Fibroblast of the aortic adventitia (primary cell): ENCODE results near the gene RPS6KC1. TPM values are rescaled to one million over a fixed set of nuclear protein-coding genes. Genes with fewer than 3 reads are reported as not detected.

Experiments used
- DNase-seq: peaks from one replicate; pipeline ENCODE4 v3.0.0-alpha.2; 2010; ENCODE audit warnings: low read depth
- H3K4me3 ChIP-seq: 2 replicates; pipeline ENCODE4 v1.5.1; 2011; ENCODE audit warnings: low read depth, mild to moderate bottlenecking, control low read depth, low read length, moderate library complexity
- CTCF ChIP-seq: IDR thresholded peaks from 2 replicates; pipeline ENCODE4 v1.5.1; 2011; ENCODE audit warnings: mild to moderate bottlenecking, low read length, control low read depth, inconsistent platforms; ENCODE audit not compliant: insufficient read depth
- total RNA-seq: library from RNA; depleted of rRNA; stranded (reverse); fragments of >200 nt; gene quantifications from 2 replicates; pipeline ENCODE4 v1.2.3, GENCODE V29; 2012; ENCODE audit warnings: low replicate concordance

The RPS6KC1 gene
- total RNA-seq, 1 donor, result 29.7 TPM

GRCh38 chr1:213276236-213276635 is 225.2 kb downstream of the RPS6KC1 start:
- TF ChIP-seq CTCF, result no peak
- no peak for DNase-seq
- no peak overlapping the region for H3K4me3 ChIP-seq

- DNase-seq, result no peak
- no peak overlapping the region for H3K4me3 ChIP-seq
- no peak for TF ChIP-seq CTCF
Measured at GRCh38 chr1:213277036-213277435, 226.0 kb downstream of the RPS6KC1 start.

GRCh38 chr1:213279410-213279809 is 228.4 kb downstream of the RPS6KC1 start:
- no peak for DNase-seq
- H3K4me3 ChIP-seq, result no peak overlapping the region
- TF ChIP-seq CTCF, result no peak

GRCh38 chr1:213281640-213282301 is 230.7 kb downstream of the RPS6KC1 start:
- H3K4me3 ChIP-seq, result no peak overlapping the region
- TF ChIP-seq CTCF, result no peak
- no peak for DNase-seq

- DNase-seq, result peak; percentile 40
- no peak overlapping the region for H3K4me3 ChIP-seq
- no peak for TF ChIP-seq CTCF
Measured at GRCh38 chr1:213284626-213285025, 233.6 kb downstream of the RPS6KC1 start.

- DNase-seq, result no peak
- TF ChIP-seq CTCF, result peak; percentile 28
- H3K4me3 ChIP-seq, result no peak overlapping the region
Measured at GRCh38 chr1:213286235-213286634, 235.2 kb downstream of the RPS6KC1 start.

- no peak for DNase-seq
- no peak overlapping the region for H3K4me3 ChIP-seq
- TF ChIP-seq CTCF, result no peak
Measured at GRCh38 chr1:213287987-213288386, 236.9 kb downstream of the RPS6KC1 start.
